ENCODE measurements around the gene COL21A1.

Gene COL21A1

DNA sequence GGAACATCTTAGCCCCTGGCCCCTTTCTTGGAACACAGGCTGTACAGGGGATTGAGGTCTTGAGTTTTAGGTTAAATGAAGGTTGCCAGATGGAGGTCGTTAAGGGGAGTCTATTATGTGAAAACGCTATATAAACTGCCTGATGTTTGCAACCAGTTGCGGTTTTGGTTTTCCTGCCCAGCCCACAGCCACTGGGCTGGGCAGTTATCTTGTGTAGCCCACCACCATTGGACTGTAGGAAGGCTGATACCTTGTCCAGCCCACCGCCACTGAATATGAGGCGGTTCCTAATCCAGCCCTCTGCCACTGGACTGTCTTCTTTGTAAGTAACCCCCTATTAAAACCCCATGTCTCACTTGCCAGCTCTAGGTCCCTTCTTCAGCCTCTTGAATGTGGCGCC lies 42.3 kb upstream of the COL21A1 start:
- no peak overlapping the region for H3K4me2 ChIP-seq (ENCODE audit: low read length)
- H3K36me3 ChIP-seq (ENCODE audit: control insufficient read depth, insufficient read depth, low read length), result no peaks in the 10 kb centered on the region
- H3K9me3 ChIP-seq (ENCODE audit: control insufficient read depth, low read length), result no peaks in the 10 kb centered on the region
- no peaks in the 10 kb centered on the region for H3K4me1 ChIP-seq
- H2AFZ ChIP-seq, result no peak overlapping the region
- no peaks in the 10 kb centered on the region for H3K79me2 ChIP-seq
- no peak overlapping the region for H3K4me3 ChIP-seq (ENCODE audit: low read depth, low read length)
- TF ChIP-seq CTCF (IDR thresholded peaks at IDR 0.05), result no peak
- H3K9ac ChIP-seq, result no peak overlapping the region
- no peaks in the 10 kb centered on the region for H3K27me3 ChIP-seq (ENCODE audit: control insufficient read depth, insufficient read depth, low read length)
- no peak overlapping the region for H3K27ac ChIP-seq

DNA sequence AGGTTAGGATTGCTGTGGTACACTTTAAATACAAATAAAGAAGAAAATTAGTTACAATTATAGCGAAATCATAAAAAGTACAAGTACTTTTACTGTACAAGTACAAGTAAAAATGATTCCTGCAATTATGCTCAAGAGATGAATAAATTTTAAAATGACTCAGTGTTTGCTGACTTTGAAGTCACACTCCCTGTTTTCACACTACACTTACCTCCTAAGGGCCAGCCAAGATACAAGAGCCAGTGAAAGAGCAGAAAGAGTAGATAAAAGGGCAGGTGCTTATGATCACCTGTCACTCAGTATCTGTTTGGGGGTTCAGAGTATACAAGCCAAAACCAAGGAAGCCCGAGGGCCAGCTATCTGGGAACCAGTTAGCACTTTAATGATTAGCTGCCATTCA lies 41.0 kb upstream of the COL21A1 start:
- Histone ChIP-seq H3K36me3 (ENCODE audit: control insufficient read depth, insufficient read depth, low read length) (no peaks in the 10 kb centered on the region), H3K27me3 (ENCODE audit: control insufficient read depth, insufficient read depth, low read length) (no peaks in the 10 kb centered on the region), H3K9ac (no peak overlapping the region), H2AFZ (no peak overlapping the region), H3K27ac (no peak overlapping the region), H3K4me1 (no peaks in the 10 kb centered on the region), H3K4me2 (ENCODE audit: low read length) (no peak overlapping the region), H3K9me3 (ENCODE audit: control insufficient read depth, low read length) (no peaks in the 10 kb centered on the region), H3K79me2 (no peaks in the 10 kb centered on the region), H3K4me3 (ENCODE audit: low read depth, low read length) (no peak overlapping the region)
- TF ChIP-seq CTCF (IDR thresholded peaks at IDR 0.05), result no peak

DNA sequence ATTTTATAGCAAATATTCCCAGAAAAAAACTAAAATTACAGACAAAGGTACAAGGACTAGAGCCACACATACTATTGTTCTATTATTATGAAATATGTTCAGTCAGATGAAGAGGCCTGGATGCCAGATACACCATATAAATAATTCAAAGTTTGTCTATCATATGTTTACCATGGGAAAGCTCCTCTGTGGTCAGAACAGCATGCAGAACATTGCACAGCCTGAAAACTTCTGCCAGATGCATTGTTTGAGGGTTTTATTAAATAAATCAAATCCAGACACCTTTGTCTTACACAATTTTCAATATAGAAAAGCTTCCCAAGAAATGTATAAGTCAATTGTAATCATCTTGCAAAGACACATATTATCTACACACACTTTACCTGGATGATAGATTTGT lies 35.0 kb upstream of the COL21A1 start:
- no peak overlapping the region for H3K27ac ChIP-seq

DNA sequence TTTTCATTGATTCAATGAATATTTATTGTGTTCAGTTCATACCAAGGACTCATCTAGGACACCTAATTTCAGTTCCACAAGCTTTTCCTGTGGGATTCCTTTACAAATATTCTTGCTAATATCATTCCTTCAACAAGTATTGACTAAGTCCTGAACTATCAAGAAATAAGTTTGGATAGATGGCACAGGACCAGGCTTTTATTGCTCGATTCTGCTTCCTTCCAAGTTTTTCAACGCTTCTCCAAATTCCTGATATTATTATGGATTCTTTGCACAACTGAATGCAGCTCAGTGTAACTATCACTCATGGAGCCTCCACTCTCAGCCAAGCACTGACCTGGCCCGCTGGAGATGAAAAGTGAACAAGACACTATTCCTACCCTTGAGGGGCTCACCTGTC lies 32.7 kb upstream of the COL21A1 start:
- Histone ChIP-seq H3K9me3 (ENCODE audit: control insufficient read depth, low read length) (no peaks in the 10 kb centered on the region), H3K4me1 (no peaks in the 10 kb centered on the region), H3K9ac (no peak overlapping the region), H3K79me2 (no peaks in the 10 kb centered on the region), H2AFZ (no peak overlapping the region), H3K4me2 (ENCODE audit: low read length) (no peak overlapping the region), H3K36me3 (ENCODE audit: control insufficient read depth, insufficient read depth, low read length) (no peaks in the 10 kb centered on the region), H3K27me3 (ENCODE audit: control insufficient read depth, insufficient read depth, low read length) (no peaks in the 10 kb centered on the region), H3K4me3 (ENCODE audit: low read depth, low read length) (no peak overlapping the region), H3K27ac (no peak overlapping the region)
- no peak for TF ChIP-seq CTCF (IDR thresholded peaks at IDR 0.05)

More for the DNA sequence above, 35.0 kb upstream of the COL21A1 start:
- Histone ChIP-seq H3K4me2 (ENCODE audit: low read length) (no peak overlapping the region), H3K4me3 (ENCODE audit: low read depth, low read length) (no peak overlapping the region), H3K9me3 (ENCODE audit: control insufficient read depth, low read length) (no peaks in the 10 kb centered on the region), H3K9ac (no peak overlapping the region), H3K36me3 (ENCODE audit: control insufficient read depth, insufficient read depth, low read length) (no peaks in the 10 kb centered on the region), H3K79me2 (no peaks in the 10 kb centered on the region), H2AFZ (no peak overlapping the region), H3K4me1 (no peaks in the 10 kb centered on the region), H3K27me3 (ENCODE audit: control insufficient read depth, insufficient read depth, low read length) (no peaks in the 10 kb centered on the region)
- TF ChIP-seq CTCF (IDR thresholded peaks at IDR 0.05), result no peak

DNA sequence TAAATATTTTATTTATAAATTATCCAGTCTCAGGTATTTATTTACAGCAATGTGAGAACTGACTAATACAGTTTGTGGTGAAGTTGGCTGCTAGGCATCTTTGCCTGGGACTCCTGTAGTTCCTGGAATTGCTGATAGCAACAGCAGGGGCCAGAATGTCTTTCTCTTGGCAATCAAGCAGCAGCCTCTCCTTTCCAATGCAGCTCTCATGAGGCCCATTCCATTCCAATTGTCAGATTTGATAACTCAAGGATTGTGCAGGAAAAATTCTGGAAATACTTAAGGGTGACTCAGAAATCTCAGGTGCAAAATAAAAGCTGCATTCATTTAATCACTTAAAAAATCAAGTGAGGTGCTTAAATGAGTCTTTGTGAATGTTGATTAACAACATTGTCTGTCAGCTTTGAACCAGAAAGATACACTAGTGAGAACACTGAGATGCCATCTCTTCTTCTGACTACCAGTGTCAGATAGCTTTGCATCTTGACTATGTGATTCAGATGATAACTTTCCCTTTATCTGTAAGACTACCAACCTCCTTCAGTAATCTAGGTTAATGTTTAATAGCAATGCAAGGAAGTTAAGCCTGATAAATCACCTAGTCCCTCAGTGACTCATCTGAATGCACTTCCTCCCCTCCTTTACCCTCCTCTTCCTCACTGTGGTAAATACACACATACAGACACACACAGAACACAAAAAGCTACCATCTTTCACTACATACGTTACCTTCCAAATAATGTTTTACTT lies 32.1 kb upstream of the COL21A1 start:
- Histone ChIP-seq H3K36me3 (ENCODE audit: control insufficient read depth, insufficient read depth, low read length) (no peaks in the 10 kb centered on the region), H3K9me3 (ENCODE audit: control insufficient read depth, low read length) (no peaks in the 10 kb centered on the region), H2AFZ (no peak overlapping the region), H3K27me3 (ENCODE audit: control insufficient read depth, insufficient read depth, low read length) (no peaks in the 10 kb centered on the region), H3K27ac (no peak overlapping the region), H3K79me2 (no peaks in the 10 kb centered on the region), H3K4me2 (ENCODE audit: low read length) (no peak overlapping the region), H3K4me3 (ENCODE audit: low read depth, low read length) (no peak overlapping the region), H3K4me1 (no peaks in the 10 kb centered on the region), H3K9ac (no peak overlapping the region)
- TF ChIP-seq CTCF (IDR thresholded peaks at IDR 0.05), result no peak

Data from parathyroid adenoma (tissue), 2 donors.